Measurements from ENCODE around the gene RFLNA. TPM values are rescaled to one million over a fixed set of nuclear protein-coding genes. Genes with fewer than 3 reads are reported as not detected.
A peak's percentile ranks its signal among the peaks of the same experiment; 100 is the strongest.

Gene RFLNA
- total RNA-seq, 1 donor from 2014 or later = 1.0 TPM

GRCh38 chr12:124344526-124344925 is 49.6 kb downstream of the RFLNA start:
- no peaks in the 10 kb centered on the region for H3K9me3 ChIP-seq
- H3K27me3 ChIP-seq = no peaks in the 10 kb centered on the region
- intact Hi-C loops (cut with DNase I) = no loop called here
- no peak for DNase-seq
- ATAC-seq = no peak
- H3K36me3 ChIP-seq = peaks cover 97% of the 10 kb centered on the region
- H3K4me1 ChIP-seq = no peaks in the 10 kb centered on the region
- H3K4me3 ChIP-seq = no peak overlapping the region
- no peak overlapping the region for H3K27ac ChIP-seq
- TF ChIP-seq, protein P1, sequence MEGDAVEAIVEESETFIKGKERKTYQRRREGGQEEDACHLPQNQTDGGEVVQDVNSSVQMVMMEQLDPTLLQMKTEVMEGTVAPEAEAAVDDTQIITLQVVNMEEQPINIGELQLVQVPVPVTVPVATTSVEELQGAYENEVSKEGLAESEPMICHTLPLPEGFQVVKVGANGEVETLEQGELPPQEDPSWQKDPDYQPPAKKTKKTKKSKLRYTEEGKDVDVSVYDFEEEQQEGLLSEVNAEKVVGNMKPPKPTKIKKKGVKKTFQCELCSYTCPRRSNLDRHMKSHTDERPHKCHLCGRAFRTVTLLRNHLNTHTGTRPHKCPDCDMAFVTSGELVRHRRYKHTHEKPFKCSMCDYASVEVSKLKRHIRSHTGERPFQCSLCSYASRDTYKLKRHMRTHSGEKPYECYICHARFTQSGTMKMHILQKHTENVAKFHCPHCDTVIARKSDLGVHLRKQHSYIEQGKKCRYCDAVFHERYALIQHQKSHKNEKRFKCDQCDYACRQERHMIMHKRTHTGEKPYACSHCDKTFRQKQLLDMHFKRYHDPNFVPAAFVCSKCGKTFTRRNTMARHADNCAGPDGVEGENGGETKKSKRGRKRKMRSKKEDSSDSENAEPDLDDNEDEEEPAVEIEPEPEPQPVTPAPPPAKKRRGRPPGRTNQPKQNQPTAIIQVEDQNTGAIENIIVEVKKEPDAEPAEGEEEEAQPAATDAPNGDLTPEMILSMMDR (IDR thresholded peaks at IDR 0.05) = no peak

GRCh38 chr12:124345795-124346194 is 50.9 kb downstream of the RFLNA start:
- Histone ChIP-seq H3K4me1 (no peaks in the 10 kb centered on the region), H3K27ac (no peak overlapping the region), H3K9me3 (no peaks in the 10 kb centered on the region), H3K27me3 (no peaks in the 10 kb centered on the region), H3K36me3 (peaks cover 100% of the 10 kb centered on the region), H3K4me3 (no peak overlapping the region)
- TF ChIP-seq, protein P1 (IDR thresholded peaks at IDR 0.05) = no peak
- DNase-seq (no peak), ATAC-seq (no peak)
- intact Hi-C loops (cut with DNase I) = no loop called here

- H3K9me3 ChIP-seq = no peaks in the 10 kb centered on the region
- H3K4me1 ChIP-seq = no peaks in the 10 kb centered on the region
- no peak overlapping the region for H3K27ac ChIP-seq
- intact Hi-C loops (cut with DNase I) = no loop called here
- TF ChIP-seq, protein P1 (IDR thresholded peaks at IDR 0.05) = no peak
- no peak for ATAC-seq
- peaks cover 100% of the 10 kb centered on the region for H3K36me3 ChIP-seq
- H3K27me3 ChIP-seq = no peaks in the 10 kb centered on the region
- DNase-seq = no peak
- no peak overlapping the region for H3K4me3 ChIP-seq
Observed at GRCh38 chr12:124346425-124347168, 51.7 kb downstream of the RFLNA start.

- intact Hi-C loops (cut with DNase I) = no loop called here
- Histone ChIP-seq H3K4me3 (no peak overlapping the region), H3K36me3 (peaks cover 98% of the 10 kb centered on the region), H3K4me1 (peaks cover 1% of the 10 kb centered on the region), H3K27me3 (no peaks in the 10 kb centered on the region), H3K27ac (no peak overlapping the region), H3K9me3 (no peaks in the 10 kb centered on the region)
- ATAC-seq (no peak), DNase-seq (no peak)
- TF ChIP-seq, protein P1 (IDR thresholded peaks at IDR 0.05) = no peak
Observed at GRCh38 chr12:124347335-124347734, 52.4 kb downstream of the RFLNA start.

GRCh38 chr12:124347805-124348658 is 53.1 kb downstream of the RFLNA start:
- intact Hi-C loops (cut with DNase I) = no loop called here
- DNase-seq = no peak
- Histone ChIP-seq H3K9me3 (no peaks in the 10 kb centered on the region), H3K27ac (no peak overlapping the region), H3K4me3 (no peak overlapping the region), H3K4me1 (peaks cover 8% of the 10 kb centered on the region), H3K36me3 (peaks cover 98% of the 10 kb centered on the region), H3K27me3 (no peaks in the 10 kb centered on the region)
- ATAC-seq = no peak
- TF ChIP-seq, protein P1 (IDR thresholded peaks at IDR 0.05) = peak; percentile 50
